PC-9 (cell line): ENCODE data around the gene GPHA2. TPM values are rescaled to one million over a fixed set of nuclear protein-coding genes. Genes with fewer than 3 reads are reported as not detected.
"Not testable (repeated sequence)": the region's sequence is repeated elsewhere in the genome, so short reads cannot be mapped to it uniquely, and the experiment has no call there.

Experiments
- Bru-seq: library from RNA; stranded (reverse); fragments of 400-500 nt; gene quantifications from one replicate; lab custom pipeline; 2021; lab: Mats Ljungman, UMichigan
- BruChase-seq, 2 experiments: library from RNA; stranded (reverse); fragments of 400-500 nt; gene quantifications; one replicate each; lab custom pipeline; 2021; lab: Mats Ljungman, UMichigan
- BruUV-seq: library from RNA; stranded (reverse); fragments of 400-500 nt; replicated peaks from 2 replicates; lab custom pipeline; 2021; lab: Mats Ljungman, UMichigan
- CTCF ChIA-PET: fragments of 300-600 bp; sonication (Branson Sonifier 250); formaldehyde crosslinking; loops from one replicate; lab custom pipeline; 2022; ENCODE audit warnings: antibody characterized with exemption; lab: Charles Lee
- POLR2A ChIA-PET: fragments of 300-600 bp; sonication (Branson Sonifier 250); formaldehyde crosslinking; loops from one replicate; lab custom pipeline; 2022; ENCODE audit warnings: antibody characterized with exemption; ENCODE audit not compliant: unreplicated experiment; lab: Charles Lee
- DNase-seq, 2 experiments: peaks; one replicate each; pipeline versions ENCODE4 v3.0.0 to v3.0.0-alpha.2; 2015 to 2022; ENCODE audit warnings: mixed read lengths in 1 of 2
- H2AFZ ChIP-seq: fragments of 200-600 bp; sonication (generic); 2 replicates; pipeline ENCODE4 v1.8.1; 2017; ENCODE audit warnings: antibody characterized with exemption
- H3F3A ChIP-seq: fragments of 200-600 bp; sonication (generic); 2 replicates; pipeline ENCODE4 v1.8.1; 2017; ENCODE audit warnings: antibody characterized with exemption, mild to moderate bottlenecking, low read depth; ENCODE audit not compliant: insufficient read depth
- H3K27ac ChIP-seq: fragments of 200-600 bp; sonication (generic); 2 replicates; pipeline ENCODE4 v1.6.1; 2016; ENCODE audit warnings: mixed run types
- H3K27me3 ChIP-seq: fragments of 200-600 bp; sonication (generic); 2 replicates; pipeline ENCODE4 v1.6.1; 2016; ENCODE audit warnings: low read depth, mixed run types; ENCODE audit not compliant: insufficient read depth
- H3K36me3 ChIP-seq: fragments of 200-600 bp; sonication (generic); 2 replicates; pipeline ENCODE4 v1.6.1; 2016; ENCODE audit warnings: low read depth, mixed run types
- H3K4me1 ChIP-seq: fragments of 200-600 bp; sonication (generic); replicated peaks from 2 replicates; pipeline ENCODE4 v1.6.1; 2016; ENCODE audit warnings: mixed run types; ENCODE audit not compliant: insufficient read depth
- H3K4me2 ChIP-seq: fragments of 200-600 bp; sonication (generic); 2 replicates; pipeline ENCODE4 v1.6.1; 2017; ENCODE audit warnings: mixed run types
- H3K4me3 ChIP-seq: fragments of 200-600 bp; sonication (generic); 2 replicates; pipeline ENCODE4 v1.6.1; 2016; ENCODE audit warnings: mixed run types
- H3K79me2 ChIP-seq: fragments of 200-600 bp; sonication (generic); 2 replicates; pipeline ENCODE4 v1.6.1; 2017; ENCODE audit warnings: low read depth, mixed run types
- H3K9me2 ChIP-seq: fragments of 200-600 bp; sonication (generic); 2 replicates; pipeline ENCODE4 v1.8.1; 2017; ENCODE audit warnings: mild to moderate bottlenecking; ENCODE audit not compliant: insufficient read depth
- H3K9me3 ChIP-seq: fragments of 200-600 bp; sonication (generic); 2 replicates; pipeline ENCODE4 v1.8.1; 2016; ENCODE audit warnings: low read depth; ENCODE audit not compliant: insufficient read depth
- H4K20me1 ChIP-seq: fragments of 200-600 bp; sonication (generic); 2 replicates; pipeline ENCODE4 v1.8.1; 2017; ENCODE audit not compliant: insufficient read depth
- EZH2 ChIP-seq: fragments of 200-600 bp; sonication (generic); IDR thresholded peaks from 2 replicates; pipeline ENCODE4 v1.8.0; 2017; ENCODE audit warnings: antibody characterized with exemption, low read depth
- intact Hi-C: fragments of 100-400 bp; cut with micrococcal nuclease; formaldehyde crosslinking; loops from one replicate; pipeline ENCODE4 v1.10.0; 2022; ENCODE audit not compliant: unreplicated experiment
- long read RNA-seq: library from polyadenylated mRNA; stranded (forward); transcript quantifications from one replicate; pipeline ENCODE4 v2.0.0, GENCODE V29; 2022
- total RNA-seq: library from RNA; stranded (reverse); gene quantifications from 2 replicates; pipeline ENCODE4 v1.2.3, GENCODE V29; 2021
- TF ChIP-seq, protein P1 (sequence below): fragments of 200-600 bp; sonication (generic); conservative IDR thresholded peaks from 2 replicates; pipeline ENCODE4 v1.6.1; 2017; ENCODE audit warnings: mixed run types, antibody characterized with exemption, mild to moderate bottlenecking, moderate library complexity

The GPHA2 gene, protein sequence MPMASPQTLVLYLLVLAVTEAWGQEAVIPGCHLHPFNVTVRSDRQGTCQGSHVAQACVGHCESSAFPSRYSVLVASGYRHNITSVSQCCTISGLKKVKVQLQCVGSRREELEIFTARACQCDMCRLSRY
- 1.0 and 2.1 TPM in 2 replicates for total RNA-seq
- Bru-seq, nascent RNA = percentile 36 among the genes with signal in this experiment
- percentile 37 among the genes with signal in this experiment for BruChase-seq, experiment 1, labeled RNA remaining after a 2-hour chase
- BruChase-seq, experiment 2, labeled RNA remaining after a 6-hour chase = percentile 33 among the genes with signal in this experiment
- long read RNA-seq = 0 reads

DNA sequence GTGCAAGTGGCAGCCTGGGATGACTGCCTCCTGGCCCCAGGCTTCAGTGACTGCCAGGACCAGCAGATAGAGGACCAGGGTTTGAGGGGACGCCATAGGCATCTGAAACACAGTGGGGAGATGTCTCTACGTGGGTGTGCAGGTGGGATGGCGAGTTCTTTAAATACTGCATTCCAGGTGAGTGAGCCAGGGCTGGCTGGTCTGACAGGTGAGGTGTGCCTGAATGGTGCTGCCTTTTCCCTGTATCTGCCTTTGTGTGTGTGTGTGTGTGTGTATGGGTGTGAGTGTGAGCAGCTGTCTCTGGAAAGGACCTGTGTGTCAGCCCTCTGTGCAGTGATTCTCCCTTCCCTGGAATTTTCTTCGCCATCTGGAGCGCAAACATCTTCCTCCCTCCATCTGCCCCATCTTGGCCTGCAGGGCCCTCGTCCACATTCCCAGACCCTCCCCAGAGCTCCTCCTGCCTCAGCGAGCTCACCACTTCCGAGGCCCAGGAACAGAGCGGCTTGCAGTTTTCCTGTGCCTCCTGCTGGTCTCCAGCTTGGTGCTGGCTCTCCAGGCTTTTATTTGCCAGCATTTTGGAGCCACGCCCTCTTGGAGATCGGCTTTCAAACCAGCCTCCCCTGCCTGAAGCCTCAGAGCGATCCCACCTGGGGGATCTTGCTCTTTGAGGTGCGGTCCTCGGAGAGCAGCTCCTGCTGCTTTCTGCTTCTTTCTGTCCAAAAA is at the start of gene GPHA2:
GPHA2 (minus strand) TSS at position 535 of the 723 bp plus-strand sequence; CDS start at position 102, 433 bp downstream.
- ChIA-PET CTCF (no interaction called here), POLR2A (interaction anchor here (0.5 to 0.6 kb wide), 2 partner anchors 36 to 80 kb away, joined by 3 to 5 read pairs; partner anchors contain the start of gene MAJIN)
- H3K4me1 ChIP-seq = no peaks in the 10 kb centered on the region
- TF ChIP-seq, protein P1, sequence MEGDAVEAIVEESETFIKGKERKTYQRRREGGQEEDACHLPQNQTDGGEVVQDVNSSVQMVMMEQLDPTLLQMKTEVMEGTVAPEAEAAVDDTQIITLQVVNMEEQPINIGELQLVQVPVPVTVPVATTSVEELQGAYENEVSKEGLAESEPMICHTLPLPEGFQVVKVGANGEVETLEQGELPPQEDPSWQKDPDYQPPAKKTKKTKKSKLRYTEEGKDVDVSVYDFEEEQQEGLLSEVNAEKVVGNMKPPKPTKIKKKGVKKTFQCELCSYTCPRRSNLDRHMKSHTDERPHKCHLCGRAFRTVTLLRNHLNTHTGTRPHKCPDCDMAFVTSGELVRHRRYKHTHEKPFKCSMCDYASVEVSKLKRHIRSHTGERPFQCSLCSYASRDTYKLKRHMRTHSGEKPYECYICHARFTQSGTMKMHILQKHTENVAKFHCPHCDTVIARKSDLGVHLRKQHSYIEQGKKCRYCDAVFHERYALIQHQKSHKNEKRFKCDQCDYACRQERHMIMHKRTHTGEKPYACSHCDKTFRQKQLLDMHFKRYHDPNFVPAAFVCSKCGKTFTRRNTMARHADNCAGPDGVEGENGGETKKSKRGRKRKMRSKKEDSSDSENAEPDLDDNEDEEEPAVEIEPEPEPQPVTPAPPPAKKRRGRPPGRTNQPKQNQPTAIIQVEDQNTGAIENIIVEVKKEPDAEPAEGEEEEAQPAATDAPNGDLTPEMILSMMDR = no peak
- no peak for TF ChIP-seq EZH2
- H3K79me2 ChIP-seq = no peaks in the 10 kb centered on the region
- H3K4me3 ChIP-seq = no peak within 1 kb of the TSS
- no TSS peak for BruUV-seq
- intact Hi-C loops = no loop called here
- no peak within 1 kb of the TSS for H3K27ac ChIP-seq
- H3F3A ChIP-seq = no peaks in the 10 kb centered on the region
- H3K9me3 ChIP-seq = no peaks in the 10 kb centered on the region
- no peak within 1 kb of the TSS for H3K4me2 ChIP-seq
- no peak within 1 kb of the TSS for H2AFZ ChIP-seq
- no peaks in the 10 kb centered on the region for H4K20me1 ChIP-seq
- H3K27me3 ChIP-seq = no peaks in the 10 kb centered on the region
- H3K9me2 ChIP-seq = no peaks in the 10 kb centered on the region
- H3K36me3 ChIP-seq = no peaks in the 10 kb centered on the region
- peak in 1 of 2 experiments; percentile 17 for DNase-seq

GRCh38 chr11:64983339-64983738 is 47.6 kb upstream of the GPHA2 start:
- POLR2A ChIA-PET = interaction anchor here (0.6 kb wide), 1 partner anchor 37 kb away, joined by 4 read pairs; no protein-coding TSS in a partner anchor
- H3K36me3 ChIP-seq, H2AFZ ChIP-seq, H3K4me2 ChIP-seq, H4K20me1 ChIP-seq, DNase-seq, H3K4me3 ChIP-seq, H3K79me2 ChIP-seq, CTCF ChIA-PET, H3F3A ChIP-seq, BruUV-seq, H3K4me1 ChIP-seq, H3K27ac ChIP-seq, H3K9me3 ChIP-seq, intact Hi-C loops, H3K9me2 ChIP-seq: not testable (repeated sequence)
- H3K27me3 ChIP-seq = peaks cover 20% of the 10 kb centered on the region; the same call in 1 of the 2 replicates

DNA sequence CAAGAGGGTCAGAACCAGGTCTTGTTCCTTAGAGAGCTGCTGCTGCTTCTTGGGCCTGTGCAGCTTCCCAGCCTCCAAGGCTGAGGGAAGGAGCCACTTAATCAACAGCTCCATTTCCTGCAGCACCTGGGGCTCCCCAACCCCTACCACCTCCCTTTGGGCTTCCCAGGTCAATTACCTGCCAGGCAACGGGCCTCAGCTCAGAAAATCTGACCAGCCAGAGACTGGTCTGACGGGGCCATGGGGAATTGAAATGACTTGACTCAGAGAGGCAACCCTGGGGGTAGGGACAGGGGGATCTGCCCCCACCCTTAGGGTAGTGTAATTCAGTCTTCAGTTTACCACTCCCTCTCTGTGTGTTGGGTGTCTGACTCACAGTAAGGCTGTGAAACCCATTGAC is 41.0 kb upstream of the GPHA2 start:
- Histone ChIP-seq H3F3A (0 out of 2 replicates have a peak, but pooled peaks cover 6% of the 10 kb centered on the region), H3K27ac (no peak overlapping the region), H3K4me2 (no peak overlapping the region), H3K36me3 (no peaks in the 10 kb centered on the region), H3K4me3 (no peak overlapping the region), H2AFZ (no peak overlapping the region), H3K9me3 (no peaks in the 10 kb centered on the region), H3K27me3 (peaks cover 9% of the 10 kb centered on the region; the same call in 1 of the 2 replicates), H3K9me2 (no peaks in the 10 kb centered on the region), H3K79me2 (no peaks in the 10 kb centered on the region), H4K20me1 (no peaks in the 10 kb centered on the region), H3K4me1 (peaks cover 2% of the 10 kb centered on the region; the same call in 1 of the 2 replicates)
- TF ChIP-seq, protein P1 = no peak
- TF ChIP-seq EZH2 = no peak
- no peak for DNase-seq
- POLR2A ChIA-PET = no interaction called here
- CTCF ChIA-PET = no interaction called here
- intact Hi-C loops = no loop called here
- no TSS peak for BruUV-seq
